GM19023 (cell line): ENCODE data around the gene CRY2.

Experiments
- ATAC-seq: cut with Tn5 transposase; IDR thresholded peaks from one replicate; pipeline ENCODE4 v1.9.1; 2021; ENCODE audit warnings: mild to moderate bottlenecking, moderate library complexity; ENCODE audit not compliant: unreplicated experiment

Gene CRY2

GRCh38 chr11:45929486-45930030, 82.3 kb downstream of the CRY2 start:
- ATAC-seq: peak; percentile 24

GRCh38 chr11:45930031-45930794, 82.9 kb downstream of the CRY2 start:
- ATAC-seq: peak; percentile 91

GRCh38 chr11:45930951-45931570, 83.8 kb downstream of the CRY2 start:
- no peak for ATAC-seq

- ATAC-seq: no peak
Observed at GRCh38 chr11:45931739-45932138, 84.5 kb downstream of the CRY2 start.

GRCh38 chr11:45932217-45932616, 84.9 kb downstream of the CRY2 start:
- ATAC-seq: no peak
